DND-41 (cell line): ENCODE measurements around the gene IGLL5.

ENCODE experiments used
- CTCF ChIP-seq: IDR thresholded peaks from 2 replicates; pipeline ENCODE4 v1.5.1; 2012; ENCODE audit warnings: borderline replicate concordance, low read length, moderate library complexity, mild to moderate bottlenecking; ENCODE audit not compliant: poor library complexity, severe bottlenecking; ENCODE audit errors: extremely low read depth
- EZH2 ChIP-seq: IDR thresholded peaks from 3 replicates; pipeline ENCODE4 v1.6.1; 2012; ENCODE audit warnings: borderline replicate concordance, low read depth, mild to moderate bottlenecking, moderate library complexity, low read length, inconsistent platforms; ENCODE audit not compliant: severe bottlenecking

- TF ChIP-seq CTCF (no peak), EZH2 (no peak)
These were observed 3.6 kb downstream of the IGLL5 start for GRCh38 chr22:22891139-22891621.
